Fibroblast of skin of scalp (primary cell): ENCODE data around the gene PRKN.

Experiments
- DNase-seq: peaks from one replicate; pipeline ENCODE4 v3.0.0-alpha.2; 2013

PRKN gene

GRCh38 chr6:161947371-161947770 is 780.2 kb downstream of the PRKN start:
- DNase-seq: no peak

- no peak for DNase-seq
Measured at GRCh38 chr6:161946461-161946860, 781.1 kb downstream of the PRKN start.

- DNase-seq: no peak
Measured at GRCh38 chr6:161943561-161943960, 784.0 kb downstream of the PRKN start.

- DNase-seq: no peak
Measured at GRCh38 chr6:161941565-161941964, 786.0 kb downstream of the PRKN start.

GRCh38 chr6:161940519-161940918 is 787.0 kb downstream of the PRKN start:
- DNase-seq: no peak

GRCh38 chr6:161926324-161926723 is 801.2 kb downstream of the PRKN start:
- DNase-seq: no peak

- DNase-seq: no peak
Measured at GRCh38 chr6:161924516-161925116, 803.0 kb downstream of the PRKN start.

GRCh38 chr6:161922631-161923119 is 804.9 kb downstream of the PRKN start:
- peak; percentile 63 for DNase-seq

- DNase-seq: peak; percentile 3
Measured at GRCh38 chr6:161921602-161922395, 805.8 kb downstream of the PRKN start.

GRCh38 chr6:161919691-161920090 is 807.9 kb downstream of the PRKN start:
- DNase-seq: no peak

- no peak for DNase-seq
Measured at GRCh38 chr6:161918628-161919205, 808.8 kb downstream of the PRKN start.

GRCh38 chr6:161918109-161918531 is 809.4 kb downstream of the PRKN start:
- DNase-seq: peak; percentile 20

GRCh38 chr6:161917645-161918044 is 809.9 kb downstream of the PRKN start:
- no peak for DNase-seq

GRCh38 chr6:161915456-161915964 is 812.1 kb downstream of the PRKN start:
- DNase-seq: no peak

- DNase-seq: no peak
Measured at GRCh38 chr6:161908872-161909271, 818.7 kb downstream of the PRKN start.

GRCh38 chr6:161906571-161906970 is 821.0 kb downstream of the PRKN start:
- DNase-seq: no peak

- DNase-seq: no peak
Measured at GRCh38 chr6:161903584-161904212, 823.9 kb downstream of the PRKN start.

- DNase-seq: no peak
Measured at GRCh38 chr6:161901740-161902426, 825.7 kb downstream of the PRKN start.

GRCh38 chr6:161894436-161894835 is 833.1 kb downstream of the PRKN start:
- DNase-seq: no peak

- no peak for DNase-seq
Measured at GRCh38 chr6:161891542-161891941, 836.0 kb downstream of the PRKN start.

- no peak for DNase-seq
Measured at GRCh38 chr6:161890832-161891297, 836.7 kb downstream of the PRKN start.

GRCh38 chr6:161890133-161890831 is 837.3 kb downstream of the PRKN start:
- DNase-seq: no peak
